GM19193 (cell line): ENCODE data around the gene SUV39H1.

Source experiments
- POLR2A ChIP-seq: IDR thresholded peaks from 4 replicates; pipeline ENCODE4 v1.6.1; 2011; ENCODE audit not compliant: insufficient read depth, insufficient read length; ENCODE audit errors: extremely low read depth

SUV39H1 gene

GRCh38 chrX:48711162-48711928, 14.8 kb downstream of the SUV39H1 start:
- no peak for TF ChIP-seq POLR2A

DNA sequence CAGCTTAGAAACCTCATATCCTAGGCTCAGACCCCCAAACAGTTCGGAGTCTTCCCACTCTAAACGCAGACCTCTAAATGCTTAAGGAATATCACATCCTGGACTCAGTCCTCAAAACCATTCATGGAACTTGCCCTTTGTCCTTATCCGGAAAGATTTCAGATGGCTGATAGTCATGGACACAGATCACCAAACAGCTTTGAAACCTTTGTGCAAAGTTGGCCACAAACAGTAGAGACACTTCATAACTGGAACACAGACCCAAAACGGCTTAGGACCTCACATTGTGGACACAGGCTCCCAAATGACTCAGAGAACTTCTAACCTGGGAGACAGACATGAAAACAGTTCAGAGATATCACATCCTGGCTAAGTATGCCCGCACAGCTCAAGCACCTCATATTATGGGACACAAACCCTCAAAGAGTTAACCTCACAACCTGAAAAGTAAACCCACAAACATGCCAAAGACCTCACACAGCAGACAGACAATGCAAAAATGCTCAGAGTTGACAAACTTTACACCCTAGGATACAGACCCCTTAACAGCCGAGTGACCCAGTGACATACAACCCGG, 15.5 kb downstream of the SUV39H1 start:
- no peak for TF ChIP-seq POLR2A

DNA sequence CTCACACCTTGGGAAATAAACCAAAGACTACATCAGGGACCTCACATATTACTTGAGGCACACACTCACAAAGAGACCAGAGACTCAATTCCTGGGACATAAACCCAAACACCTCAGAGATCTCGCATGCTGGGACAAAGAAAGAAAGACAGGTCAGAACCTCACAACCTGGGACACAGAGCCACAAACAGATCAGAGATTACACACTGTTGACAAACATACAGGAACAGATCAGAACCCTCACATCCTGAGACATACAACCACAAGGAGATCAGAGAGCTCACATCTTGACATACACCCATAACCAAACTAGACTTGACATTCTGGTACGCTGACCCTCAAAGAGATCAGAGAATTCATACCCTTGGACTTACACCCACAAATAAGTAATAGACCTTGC, 17.3 kb downstream of the SUV39H1 start:
- no peak for TF ChIP-seq POLR2A

GRCh38 chrX:48714573-48714972, 18.0 kb downstream of the SUV39H1 start:
- TF ChIP-seq POLR2A = no peak

DNA sequence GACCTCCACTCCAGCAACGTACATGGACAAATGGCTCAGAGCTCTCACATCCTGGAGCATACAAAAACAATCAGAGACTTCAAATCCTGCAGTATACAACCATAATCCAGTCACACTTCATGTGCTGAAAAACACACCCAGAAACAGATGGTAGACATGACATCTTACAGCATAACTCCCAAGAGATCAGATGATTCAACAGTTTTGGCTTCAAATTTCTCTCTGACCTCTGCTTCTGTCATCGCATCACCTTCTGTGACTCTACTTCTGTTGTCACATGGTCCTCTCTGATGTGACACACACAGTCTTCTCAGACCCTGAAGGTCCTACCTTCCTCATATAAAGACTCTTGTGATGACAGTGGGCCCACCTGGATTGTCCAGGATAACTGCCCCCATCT, 18.5 kb downstream of the SUV39H1 start:
- TF ChIP-seq POLR2A = no peak

DNA sequence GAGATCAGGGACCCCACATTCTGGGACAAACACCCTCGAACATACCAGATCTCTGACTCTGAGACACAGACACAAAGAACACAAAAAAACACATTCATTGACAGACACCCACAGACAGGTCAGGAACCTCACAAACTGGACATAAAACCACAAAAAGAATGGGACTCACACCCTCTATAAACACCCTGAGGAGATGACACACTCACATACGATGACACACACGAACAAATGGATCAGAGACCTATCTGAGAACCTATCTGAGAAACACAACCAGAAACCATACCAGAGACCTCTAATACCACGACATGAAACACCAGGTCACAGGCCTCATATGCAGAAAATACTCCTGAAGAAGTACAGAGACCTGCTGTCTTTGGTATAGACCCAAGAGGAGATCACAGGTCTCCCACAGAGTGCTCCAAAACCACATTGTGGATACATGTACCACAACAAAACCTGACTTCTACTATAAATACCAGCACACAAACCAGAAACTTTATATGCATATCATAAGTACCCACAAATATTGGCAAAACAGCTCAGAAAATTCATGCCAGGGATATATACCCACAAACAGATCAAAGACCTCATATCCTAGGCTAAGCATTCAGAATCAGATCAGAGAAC, 19.5 kb downstream of the SUV39H1 start:
- TF ChIP-seq POLR2A = no peak

- no peak for TF ChIP-seq POLR2A
These were observed 23.4 kb downstream of the SUV39H1 start for GRCh38 chrX:48719958-48720357.

GRCh38 chrX:48720577-48721250, 24.2 kb downstream of the SUV39H1 start:
- TF ChIP-seq POLR2A = no peak

DNA sequence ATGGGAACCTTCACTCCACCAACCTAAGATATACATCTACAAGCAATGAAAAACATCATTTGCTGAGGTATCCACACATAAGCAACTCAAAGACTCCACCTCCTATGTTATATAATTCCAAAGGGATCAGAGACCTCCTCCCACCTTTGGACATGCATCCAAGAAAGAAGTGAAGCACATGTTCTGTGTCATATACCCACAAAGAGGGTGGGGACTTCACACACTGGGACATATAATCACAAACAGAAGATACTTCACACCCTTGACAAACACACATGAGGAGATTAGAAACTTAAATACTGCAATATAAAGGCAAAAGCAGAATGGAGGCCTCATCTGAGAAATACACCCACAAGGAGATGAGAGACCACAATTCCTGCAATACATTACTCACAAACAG, 25.4 kb downstream of the SUV39H1 start:
- no peak for TF ChIP-seq POLR2A

GRCh38 chrX:48726596-48726995, 30.1 kb downstream of the SUV39H1 start:
- no peak for TF ChIP-seq POLR2A

GRCh38 chrX:48728653-48729052, 32.1 kb downstream of the SUV39H1 start:
- no peak for TF ChIP-seq POLR2A

- no peak for TF ChIP-seq POLR2A
These were observed 39.8 kb downstream of the SUV39H1 start for GRCh38 chrX:48736303-48736702.

GRCh38 chrX:48736878-48737212, 40.3 kb downstream of the SUV39H1 start:
- no peak for TF ChIP-seq POLR2A

GRCh38 chrX:48737213-48737938, 40.8 kb downstream of the SUV39H1 start:
- peak; percentile 73 for TF ChIP-seq POLR2A

DNA sequence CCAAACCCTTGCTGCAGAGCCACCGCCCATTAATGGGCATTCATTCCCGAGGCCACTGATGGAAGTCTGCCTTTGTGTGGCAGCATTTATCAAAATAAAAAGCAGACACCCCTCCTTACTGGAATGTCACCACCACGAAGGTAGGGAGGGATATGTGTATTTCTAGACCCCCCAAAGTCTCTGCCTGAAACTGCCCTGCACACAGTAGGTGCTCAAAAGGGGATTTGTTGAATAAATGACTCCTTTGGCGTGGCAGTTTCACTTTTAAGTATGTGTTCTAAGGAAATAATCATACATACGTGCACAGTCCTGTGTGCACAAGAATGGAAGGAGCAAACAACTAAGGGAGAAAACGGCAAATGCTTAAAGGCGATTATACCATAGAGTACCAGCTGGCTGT, 41.4 kb downstream of the SUV39H1 start:
- no peak for TF ChIP-seq POLR2A
